CD8-positive, alpha-beta memory T cell (primary cell): ENCODE data around the gene LYRM4. TPM values are rescaled to one million over a fixed set of nuclear protein-coding genes. Genes with fewer than 3 reads are reported as not detected.
"Not testable (repeated sequence)": the region's sequence is repeated elsewhere in the genome, so short reads cannot be mapped to it uniquely, and the experiment has no call there.

Experiments
- CTCF ChIA-PET: fragments of 350-600 bp; sonication (Branson Sonifier 250); formaldehyde crosslinking; loops from one replicate; lab custom pipeline; 2021; ENCODE audit warnings: antibody characterized with exemption; lab: Charles Lee
- POLR2A ChIA-PET: fragments of 350-600 bp; sonication (Branson Sonifier 250); formaldehyde crosslinking; loops from one replicate; lab custom pipeline; 2021; ENCODE audit warnings: antibody characterized with exemption; lab: Charles Lee
- DNase-seq, 5 donors: peaks; one replicate each; pipeline versions ENCODE4 v3.0.0 to v3.0.0-alpha.2; 2020 to 2022; ENCODE audit warnings: mixed read lengths in 1 of 5
- H3K27ac ChIP-seq: one replicate; pipeline ENCODE4 v1.7.0; 2013; ENCODE audit warnings: low read depth, mild to moderate bottlenecking, low read length, moderate library complexity
- H3K27me3 ChIP-seq: 2 replicates; pipeline ENCODE4 v1.7.0; 2013; ENCODE audit warnings: low read length, mild to moderate bottlenecking; ENCODE audit not compliant: insufficient read depth, poor library complexity, severe bottlenecking
- H3K36me3 ChIP-seq: 2 replicates; pipeline ENCODE4 v1.7.0; 2013; ENCODE audit warnings: mild to moderate bottlenecking, low read length, moderate library complexity; ENCODE audit not compliant: insufficient read depth
- H3K4me1 ChIP-seq: 2 replicates; pipeline ENCODE4 v1.7.0; 2013; ENCODE audit warnings: mild to moderate bottlenecking, low read length, moderate library complexity; ENCODE audit not compliant: insufficient read depth
- H3K4me3 ChIP-seq: 2 replicates; pipeline ENCODE4 v1.7.0; 2013; ENCODE audit warnings: mild to moderate bottlenecking, low read length
- H3K9me3 ChIP-seq: 2 replicates; pipeline ENCODE4 v1.7.0; 2013; ENCODE audit warnings: mild to moderate bottlenecking, low read length
- H3K27ac Mint-ChIP-seq, 8 donors: one replicate each; pipeline ENCODE4 v1.8.0; 2020 to 2021; ENCODE audit warnings: mixed read lengths in 8 of 8, mild to moderate bottlenecking in 6 of 8, inconsistent platforms in 3 of 8, moderate library complexity in 3 of 8
- H3K27me3 Mint-ChIP-seq, 2 donors: one replicate each; pipeline ENCODE4 v1.8.0; 2020 to 2021; ENCODE audit warnings: mixed read lengths in 2 of 2, mild to moderate bottlenecking in 1 of 2, moderate library complexity in 1 of 2
- H3K36me3 Mint-ChIP-seq, 3 donors: one replicate each; pipeline ENCODE4 v1.8.0; 2020 to 2021; ENCODE audit warnings: mixed read lengths in 3 of 3, inconsistent platforms in 1 of 3, mild to moderate bottlenecking in 1 of 3
- H3K4me1 Mint-ChIP-seq, 3 donors: one replicate each; pipeline ENCODE4 v1.8.0; 2020 to 2021; ENCODE audit warnings: mixed read lengths in 3 of 3, inconsistent platforms in 1 of 3, mild to moderate bottlenecking in 1 of 3
- H3K4me3 Mint-ChIP-seq, 7 donors: one replicate each; pipeline ENCODE4 v1.8.0; 2020 to 2021; ENCODE audit warnings: mixed read lengths in 7 of 7, mild to moderate bottlenecking in 6 of 7, moderate library complexity in 4 of 7, inconsistent platforms in 2 of 7
- H3K9me3 Mint-ChIP-seq, 5 donors: one replicate each; pipeline ENCODE4 v1.8.0; 2020 to 2022; ENCODE audit warnings: mixed read lengths in 5 of 5, mild to moderate bottlenecking in 3 of 5, moderate library complexity in 2 of 5, inconsistent platforms in 1 of 5
- polyA plus RNA-seq: library from polyadenylated mRNA; unstranded; fragments of 300-500 nt; fragmentation: Illumina TruSeq; gene quantifications from one replicate; pipeline ENCODE4 v1.2.3, GENCODE V29; 2021
- total RNA-seq, 2 experiments: library from RNA; stranded (reverse); gene quantifications; one replicate each; pipeline ENCODE4 v1.2.3, GENCODE V29; 2021

LYRM4 gene
- total and polyA plus RNA-seq, 3 experiments from 2014 or later: 26.5 to 58.2 (median 55.1) TPM

DNA sequence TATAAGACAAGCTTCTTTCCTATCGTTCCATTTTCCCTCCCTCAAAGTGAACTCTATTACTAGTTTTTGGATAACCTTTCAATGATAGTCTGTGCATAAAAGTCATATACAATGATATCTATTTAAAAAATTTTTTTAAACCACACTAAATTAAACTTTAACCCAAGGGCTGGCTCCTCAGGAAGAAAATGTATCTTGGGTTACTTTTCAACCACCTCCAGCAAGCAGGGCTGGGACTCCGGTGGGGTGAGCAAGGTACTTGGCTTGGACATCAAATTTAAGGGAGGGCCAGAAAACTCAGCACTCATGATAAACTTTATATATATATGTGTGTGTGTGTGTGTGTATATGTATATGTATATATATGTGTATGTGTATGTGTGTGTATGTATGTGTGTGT, 189.5 kb downstream of the LYRM4 start:
- ChIA-PET POLR2A (no interaction called here), CTCF (no interaction called here)

DNA sequence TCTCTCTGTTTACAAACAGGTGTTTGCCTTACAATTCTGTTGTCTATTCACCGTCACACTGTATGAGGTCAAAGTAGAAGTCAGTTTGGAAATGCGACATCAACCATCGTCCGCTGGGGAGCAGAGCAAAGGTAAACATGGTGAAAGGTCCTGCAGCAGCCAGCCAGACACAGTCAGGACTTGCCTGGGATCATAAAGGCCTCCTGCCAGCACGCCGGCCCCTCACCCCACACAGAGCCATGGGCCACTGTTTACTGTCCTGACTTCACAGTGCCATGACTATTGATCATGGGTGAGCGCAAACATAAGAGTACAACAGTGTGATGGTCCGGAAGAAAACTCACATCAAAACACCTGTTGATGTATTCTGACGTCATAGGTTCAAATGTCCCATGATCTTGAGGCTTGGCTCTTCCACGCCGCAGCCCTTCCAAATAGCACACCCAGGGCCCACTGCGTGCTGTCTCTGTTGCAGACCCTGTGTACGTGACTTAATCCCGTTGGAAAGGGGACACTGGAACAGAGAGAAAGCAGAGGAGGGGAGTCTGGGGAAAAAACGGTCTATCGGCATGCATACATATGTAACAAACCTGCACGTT, 192.5 kb downstream of the LYRM4 start:
- no peaks in the 10 kb centered on the region for H3K27me3 ChIP-seq
- H3K4me3 Mint-ChIP-seq: no peak overlapping the region
- H3K4me1 Mint-ChIP-seq: peaks cover 3 to 7% (median 6%) of the 10 kb centered on the region in 3 donors
- DNase-seq: no peak
- no peaks in the 10 kb centered on the region for H3K4me1 ChIP-seq
- H3K9me3 Mint-ChIP-seq: peaks cover 0 to 9% (median 5%) of the 10 kb centered on the region in 5 donors
- no peaks in the 10 kb centered on the region for H3K36me3 ChIP-seq
- H3K9me3 ChIP-seq: no peaks in the 10 kb centered on the region
- no peaks in the 10 kb centered on the region for H3K36me3 Mint-ChIP-seq
- POLR2A ChIA-PET: no interaction called here
- peaks cover 2 to 4% of the 10 kb centered on the region in 2 donors for H3K27me3 Mint-ChIP-seq
- no peak overlapping the region for H3K27ac ChIP-seq
- CTCF ChIA-PET: no interaction called here
- H3K27ac Mint-ChIP-seq: no peak overlapping the region
- H3K4me3 ChIP-seq: no peak overlapping the region

More for the DNA sequence above, 189.5 kb downstream of the LYRM4 start:
- Histone ChIP-seq H3K4me1 (no peaks in the 10 kb centered on the region), H3K27ac (no peak overlapping the region), H3K4me3 (no peak overlapping the region), H3K27me3 (no peaks in the 10 kb centered on the region), H3K36me3 (no peaks in the 10 kb centered on the region), H3K9me3 (no peaks in the 10 kb centered on the region)
- Mint-ChIP-seq H3K4me1 (peaks cover 3 to 7% (median 6%) of the 10 kb centered on the region in 3 donors), H3K9me3 (peaks cover 0 to 7% (median 5%) of the 10 kb centered on the region in 5 donors), H3K36me3 (no peaks in the 10 kb centered on the region), H3K27me3 (peaks cover 9% of the 10 kb centered on the region in 2 donors), H3K27ac (no peak overlapping the region), H3K4me3 (no peak overlapping the region)
- no peak for DNase-seq

DNA sequence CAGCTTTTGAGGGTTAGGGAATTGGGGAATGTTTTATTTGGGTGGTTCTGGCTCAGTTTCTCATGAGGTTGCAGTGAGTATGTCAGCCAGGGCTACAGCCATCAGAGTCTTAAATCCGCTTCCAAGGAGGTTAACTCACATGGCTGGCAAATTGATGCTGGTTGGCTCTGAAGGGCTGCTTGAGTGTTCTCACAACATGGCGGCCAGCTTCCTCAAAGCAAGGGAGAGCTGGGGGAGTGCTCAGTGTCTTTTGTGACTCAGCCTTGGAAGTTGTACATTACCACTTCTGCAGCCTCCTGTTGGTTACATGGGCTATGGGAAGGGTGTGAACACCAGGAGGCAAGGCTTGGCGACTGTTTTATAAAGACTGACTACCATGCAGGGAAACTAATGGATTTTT, 193.4 kb downstream of the LYRM4 start:
- no peak for DNase-seq
- H3K9me3 ChIP-seq: no peaks in the 10 kb centered on the region
- no peaks in the 10 kb centered on the region for H3K36me3 ChIP-seq
- H3K27ac ChIP-seq: no peak overlapping the region
- peaks cover 0 to 9% (median 5%) of the 10 kb centered on the region in 5 donors for H3K9me3 Mint-ChIP-seq
- no peak overlapping the region for H3K4me3 Mint-ChIP-seq
- ChIA-PET POLR2A (no interaction called here), CTCF (no interaction called here)
- H3K4me1 Mint-ChIP-seq: peaks cover 0 to 3% (median 3%) of the 10 kb centered on the region in 3 donors
- H3K4me1 ChIP-seq: no peaks in the 10 kb centered on the region
- no peaks in the 10 kb centered on the region for H3K27me3 ChIP-seq
- no peak overlapping the region for H3K27ac Mint-ChIP-seq
- H3K4me3 ChIP-seq: no peak overlapping the region
- no peaks in the 10 kb centered on the region for H3K36me3 Mint-ChIP-seq
- peaks cover 1 to 4% of the 10 kb centered on the region in 2 donors for H3K27me3 Mint-ChIP-seq

DNA sequence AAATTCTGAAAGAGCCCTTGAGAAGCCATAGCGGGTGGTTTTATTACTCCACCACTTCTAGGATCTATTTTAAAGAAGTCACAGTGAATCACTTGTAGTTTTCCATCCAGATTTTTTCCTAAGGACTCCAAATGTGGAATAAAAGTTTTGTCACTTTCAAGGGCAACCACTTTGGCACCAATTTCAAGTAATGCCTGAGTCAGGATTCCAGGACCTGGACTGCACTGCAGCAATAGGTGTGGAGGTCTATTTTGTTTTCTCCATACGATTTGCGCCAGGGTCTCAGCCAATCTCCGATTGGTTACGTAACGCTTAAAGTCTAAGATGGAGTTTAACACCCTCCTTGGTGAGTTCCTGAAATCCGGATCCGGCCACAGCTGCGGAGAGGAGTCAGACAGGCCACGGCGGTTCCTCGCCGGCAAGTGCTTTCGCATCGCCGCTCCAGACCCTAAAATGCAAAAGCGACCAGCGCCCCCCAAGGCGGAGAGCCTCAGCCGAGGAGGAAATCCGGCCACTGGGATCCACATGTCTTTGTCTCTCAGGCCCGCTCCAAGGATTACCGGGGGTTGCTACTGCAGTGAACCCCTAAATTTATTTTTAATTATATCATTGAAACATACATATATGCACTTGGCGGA, 194.2 kb downstream of the LYRM4 start:
- Mint-ChIP-seq H3K36me3 (no peaks in the 10 kb centered on the region), H3K27me3 (peaks cover 1 to 4% of the 10 kb centered on the region in 2 donors), H3K4me3 (no peak overlapping the region), H3K9me3 (peaks cover 0 to 9% (median 5%) of the 10 kb centered on the region in 5 donors), H3K4me1 (no peaks in the 10 kb centered on the region), H3K27ac (no peak overlapping the region)
- no peak for DNase-seq
- ChIA-PET CTCF (no interaction called here), POLR2A (no interaction called here)
- Histone ChIP-seq H3K27me3 (no peaks in the 10 kb centered on the region), H3K9me3 (no peaks in the 10 kb centered on the region), H3K4me3 (no peak overlapping the region), H3K4me1 (no peaks in the 10 kb centered on the region), H3K36me3 (no peaks in the 10 kb centered on the region), H3K27ac (no peak overlapping the region)

DNA sequence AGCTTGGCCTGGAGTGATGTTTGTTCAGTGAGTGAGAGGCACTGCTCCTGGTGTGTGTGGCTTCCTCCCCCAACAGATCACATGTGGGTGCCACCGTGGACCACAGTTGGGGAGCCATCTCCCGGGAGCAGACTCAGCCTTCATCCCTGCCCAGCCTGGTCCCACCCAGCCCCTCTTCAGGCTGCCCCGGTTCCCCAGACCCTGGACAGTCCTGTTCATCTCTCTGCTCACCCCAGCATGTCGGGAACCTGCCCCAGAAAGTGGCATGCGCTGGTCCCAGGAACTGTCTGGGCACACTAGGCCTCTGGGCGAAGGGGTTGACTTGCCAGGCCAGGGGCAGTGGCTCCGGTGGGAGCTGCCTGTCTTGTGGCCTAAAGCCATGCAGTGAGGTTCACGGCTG, 197.1 kb downstream of the LYRM4 start:
- no peaks in the 10 kb centered on the region for H3K4me1 Mint-ChIP-seq
- peaks cover 0 to 4% of the 10 kb centered on the region in 2 donors for H3K27me3 Mint-ChIP-seq
- Histone ChIP-seq H3K27me3 (no peaks in the 10 kb centered on the region), H3K4me1 (no peaks in the 10 kb centered on the region), H3K27ac (no peak overlapping the region), H3K4me3 (no peak overlapping the region), H3K36me3 (no peaks in the 10 kb centered on the region), H3K9me3 (no peaks in the 10 kb centered on the region)
- ChIA-PET CTCF (no interaction called here), POLR2A (no interaction called here)
- H3K27ac Mint-ChIP-seq: no peak overlapping the region
- H3K9me3 Mint-ChIP-seq: peaks cover 0 to 9% (median 5%) of the 10 kb centered on the region in 5 donors
- H3K4me3 Mint-ChIP-seq: no peak overlapping the region
- peaks cover 0 to 5% (median 0%) of the 10 kb centered on the region in 3 donors for H3K36me3 Mint-ChIP-seq
- DNase-seq: no peak

DNA sequence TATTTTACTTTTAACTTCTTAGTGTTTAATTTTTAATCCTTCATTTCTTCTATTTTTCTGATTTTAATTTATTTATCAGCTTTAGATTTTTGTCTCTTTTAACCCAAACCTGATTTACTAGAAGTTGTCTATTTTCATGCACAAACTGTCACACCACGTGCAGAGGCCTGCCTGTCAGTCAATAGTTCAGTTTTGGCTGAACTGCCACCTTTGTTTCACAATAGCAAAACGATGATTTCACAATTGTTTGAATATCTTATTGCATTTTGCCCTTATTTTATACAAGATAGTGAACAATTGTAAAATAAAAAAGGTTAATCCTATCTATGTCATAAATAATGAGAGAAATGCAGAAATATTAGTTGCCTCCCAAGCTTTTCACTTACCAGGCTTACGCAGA, 199.6 kb downstream of the LYRM4 start:
- H3K27ac ChIP-seq: no peak overlapping the region
- H3K9me3 ChIP-seq: no peaks in the 10 kb centered on the region
- no peak overlapping the region for H3K27ac Mint-ChIP-seq
- H3K4me1 ChIP-seq: no peaks in the 10 kb centered on the region
- no peaks in the 10 kb centered on the region for H3K4me1 Mint-ChIP-seq
- peaks cover 0 to 4% of the 10 kb centered on the region in 2 donors for H3K27me3 Mint-ChIP-seq
- peaks cover 0 to 3% (median 0%) of the 10 kb centered on the region in 5 donors for H3K9me3 Mint-ChIP-seq
- H3K4me3 ChIP-seq: no peak overlapping the region
- ChIA-PET CTCF (no interaction called here), POLR2A (no interaction called here)
- peaks cover 0 to 5% (median 1%) of the 10 kb centered on the region in 3 donors for H3K36me3 Mint-ChIP-seq
- no peak for DNase-seq
- H3K36me3 ChIP-seq: no peaks in the 10 kb centered on the region
- no peaks in the 10 kb centered on the region for H3K27me3 ChIP-seq
- no peak overlapping the region for H3K4me3 Mint-ChIP-seq

DNA sequence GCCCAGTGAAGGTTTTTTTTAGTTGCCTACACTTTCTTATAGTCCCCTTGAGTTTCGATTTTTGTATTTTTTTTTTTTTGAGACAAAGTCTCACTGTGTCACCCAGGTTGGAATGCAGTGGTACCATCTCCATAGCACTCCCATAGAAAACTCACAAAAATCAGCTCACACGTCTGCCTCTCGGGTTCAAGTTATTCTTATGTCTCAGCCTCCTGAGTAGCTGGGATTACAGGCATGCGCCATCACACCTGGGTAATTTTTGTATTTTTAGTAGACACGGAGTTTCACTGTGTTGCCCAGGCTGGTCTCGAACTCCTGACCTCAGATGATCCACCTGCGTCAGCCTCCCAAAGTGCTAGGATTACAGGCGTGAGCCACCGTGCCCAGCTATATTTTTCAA, 200.3 kb downstream of the LYRM4 start:
- H3K36me3 ChIP-seq, H3K9me3 Mint-ChIP-seq, H3K27me3 Mint-ChIP-seq, DNase-seq, H3K27ac Mint-ChIP-seq, H3K9me3 ChIP-seq, H3K4me3 Mint-ChIP-seq, H3K27me3 ChIP-seq, H3K4me1 ChIP-seq, H3K36me3 Mint-ChIP-seq, POLR2A ChIA-PET, H3K27ac ChIP-seq, H3K4me3 ChIP-seq, CTCF ChIA-PET, H3K4me1 Mint-ChIP-seq: not testable (repeated sequence)

DNA sequence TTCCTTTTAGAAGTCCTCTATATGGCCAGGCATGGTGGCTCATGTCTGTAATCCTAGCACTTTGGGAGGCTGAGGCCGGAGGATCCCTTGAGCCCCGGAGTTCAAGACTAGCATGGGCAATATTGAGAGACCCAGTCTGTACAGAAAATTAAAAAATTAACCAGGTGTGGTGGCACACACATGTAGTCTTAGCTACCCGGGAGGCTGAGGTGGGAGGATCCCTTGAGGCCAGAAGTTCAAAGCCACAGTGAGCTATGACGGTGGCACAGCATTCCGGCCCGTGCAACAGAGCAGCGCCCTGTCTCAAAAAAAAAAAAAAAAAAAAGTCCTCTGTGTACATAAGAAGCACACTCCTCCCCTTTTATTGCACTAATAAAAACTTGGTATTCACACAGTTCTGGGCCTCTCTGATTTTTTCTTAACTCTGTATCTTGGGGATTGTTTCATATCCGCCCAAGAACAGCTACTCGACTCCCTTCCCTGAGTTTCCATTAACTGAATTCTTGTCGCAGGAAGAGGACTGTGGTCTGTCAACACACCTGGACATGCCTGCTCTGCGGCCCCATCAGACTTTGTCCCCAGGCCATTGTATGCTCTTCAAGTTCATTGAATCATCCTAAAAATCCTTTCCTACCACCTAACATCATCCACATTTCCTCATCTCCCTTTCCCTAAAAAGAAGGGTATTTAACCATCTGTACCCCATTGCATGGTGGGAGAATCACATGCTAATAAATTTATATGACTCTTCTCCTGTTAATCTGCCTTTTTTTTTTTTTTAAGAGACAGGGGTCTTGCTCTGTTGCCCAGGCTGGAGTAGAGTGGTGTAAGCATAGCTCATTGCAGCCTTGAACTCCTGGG, 201.5 kb downstream of the LYRM4 start:
- H3K4me1 Mint-ChIP-seq: no peaks in the 10 kb centered on the region
- Histone ChIP-seq H3K27ac (no peak overlapping the region), H3K27me3 (no peaks in the 10 kb centered on the region), H3K9me3 (no peaks in the 10 kb centered on the region), H3K4me1 (no peaks in the 10 kb centered on the region), H3K36me3 (no peaks in the 10 kb centered on the region), H3K4me3 (no peak overlapping the region)
- peaks cover 0 to 9% (median 1%) of the 10 kb centered on the region in 3 donors for H3K36me3 Mint-ChIP-seq
- peaks cover 7 to 8% of the 10 kb centered on the region in 2 donors for H3K27me3 Mint-ChIP-seq
- no peak for DNase-seq
- no peak overlapping the region for H3K4me3 Mint-ChIP-seq
- no peak overlapping the region for H3K27ac Mint-ChIP-seq
- CTCF ChIA-PET: no interaction called here
- POLR2A ChIA-PET: no interaction called here
- H3K9me3 Mint-ChIP-seq: peaks cover 0 to 3% (median 2%) of the 10 kb centered on the region in 5 donors
